Measurements from ENCODE around the gene TNS1. TPM values are rescaled to one million over a fixed set of nuclear protein-coding genes. Genes with fewer than 3 reads are reported as not detected.
"Not testable (repeated sequence)": the region's sequence is repeated elsewhere in the genome, so short reads cannot be mapped to it uniquely, and the experiment has no call there.

TNS1 gene
- total RNA-seq, 1 donor from 2014 or later: 46.1 TPM

- no peak for DNase-seq (ENCODE audit: extremely low read depth, low read depth, low spot score)
These were observed 209.1 kb downstream of the TNS1 start for GRCh38 chr2:217793566-217794132.

DNA sequence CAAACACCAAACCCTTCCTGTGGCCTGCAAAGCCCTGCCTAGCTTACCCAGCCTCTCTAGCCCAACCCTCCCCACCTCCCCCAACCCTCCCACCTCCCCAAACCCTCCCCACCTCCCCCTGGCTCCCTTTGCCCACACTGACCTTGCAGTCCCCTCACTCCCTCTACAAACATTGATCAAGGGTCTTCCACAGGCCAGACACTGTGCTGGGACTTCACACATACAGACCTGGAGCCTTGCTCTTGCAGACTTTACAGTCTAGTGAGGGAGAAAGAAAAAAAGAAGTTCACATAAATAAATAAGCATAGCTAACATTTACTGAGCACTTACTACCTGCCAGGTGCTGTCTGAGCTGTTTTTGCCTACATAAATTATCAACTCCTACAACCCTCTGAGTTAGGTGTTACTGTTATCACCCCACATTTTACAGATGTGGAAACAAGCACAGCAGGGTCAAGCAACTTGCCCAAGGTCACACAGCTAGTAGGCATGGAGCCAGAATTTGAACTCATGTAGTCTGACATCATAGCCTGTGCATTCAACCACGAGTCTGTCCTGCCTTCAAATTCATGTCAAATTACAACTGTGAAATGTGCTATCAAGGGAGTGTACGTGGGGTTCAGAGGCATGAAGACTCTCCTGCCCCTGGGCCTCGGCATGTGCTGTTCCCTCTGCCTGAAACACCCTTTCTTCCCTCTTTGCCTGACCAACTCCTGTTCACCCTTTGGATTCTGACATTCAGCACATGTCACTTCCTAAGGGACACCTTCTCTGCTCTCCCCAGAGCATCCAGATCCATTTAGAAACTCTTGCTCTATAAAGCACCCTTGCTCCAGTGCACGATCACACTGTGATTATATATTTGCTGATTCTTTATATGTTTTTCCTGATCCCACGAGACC lies 209.9 kb downstream of the TNS1 start:
- DNase-seq (ENCODE audit: extremely low read depth, low read depth, low spot score): no peak

- no peak for DNase-seq (ENCODE audit: extremely low read depth, low read depth, low spot score)
These were observed 211.2 kb downstream of the TNS1 start for GRCh38 chr2:217791551-217791950.

- no peak for DNase-seq (ENCODE audit: extremely low read depth, low read depth, low spot score)
These were observed 212.0 kb downstream of the TNS1 start for GRCh38 chr2:217790681-217791392.

DNA sequence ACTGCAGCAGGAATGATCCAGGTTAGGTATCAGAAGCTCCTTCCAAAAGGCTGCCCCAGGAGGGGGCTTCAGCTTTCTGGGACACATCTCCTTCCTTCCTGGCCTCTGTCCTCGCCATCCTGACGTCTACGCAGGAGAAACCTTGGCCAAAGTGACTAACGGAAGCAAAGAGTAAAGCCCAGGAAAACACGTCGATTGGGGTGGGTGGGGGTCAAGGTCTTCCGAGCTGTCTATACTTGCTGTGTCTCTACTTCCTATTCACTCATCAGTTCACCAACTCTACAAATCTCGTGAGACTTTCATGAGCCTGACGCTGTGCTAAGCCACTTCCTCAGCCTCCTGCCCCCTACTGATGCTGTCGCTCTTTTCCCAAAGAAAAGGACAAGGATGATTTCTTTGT lies 212.6 kb downstream of the TNS1 start:
- DNase-seq (ENCODE audit: extremely low read depth, low read depth, low spot score): no peak

DNA sequence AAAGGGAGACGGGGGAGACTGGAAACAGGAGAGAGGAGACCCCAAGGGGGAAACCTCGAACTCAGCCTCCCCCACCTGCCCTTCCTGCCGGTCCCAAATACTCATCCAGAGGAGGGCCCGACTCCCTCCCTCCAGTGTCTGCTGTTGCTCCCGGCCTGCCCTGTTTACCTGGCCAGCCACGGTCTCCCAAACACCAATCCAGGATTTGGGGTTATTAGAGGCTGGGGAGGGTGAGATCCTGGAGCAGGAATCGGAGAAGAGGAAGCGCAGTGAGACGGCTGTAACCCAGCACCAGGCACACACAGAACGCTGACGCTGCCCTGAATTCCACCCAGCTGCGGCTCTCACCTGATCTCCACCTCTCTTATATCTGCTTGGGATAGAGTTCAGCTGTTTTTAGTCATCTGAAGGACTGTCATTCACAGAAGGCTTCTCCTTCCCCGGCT lies 213.0 kb downstream of the TNS1 start:
- DNase-seq (ENCODE audit: extremely low read depth, low read depth, low spot score): no peak

- peak; percentile 20 for DNase-seq (ENCODE audit: extremely low read depth, low read depth, low spot score)
These were observed 213.6 kb downstream of the TNS1 start for GRCh38 chr2:217789003-217789735.

DNA sequence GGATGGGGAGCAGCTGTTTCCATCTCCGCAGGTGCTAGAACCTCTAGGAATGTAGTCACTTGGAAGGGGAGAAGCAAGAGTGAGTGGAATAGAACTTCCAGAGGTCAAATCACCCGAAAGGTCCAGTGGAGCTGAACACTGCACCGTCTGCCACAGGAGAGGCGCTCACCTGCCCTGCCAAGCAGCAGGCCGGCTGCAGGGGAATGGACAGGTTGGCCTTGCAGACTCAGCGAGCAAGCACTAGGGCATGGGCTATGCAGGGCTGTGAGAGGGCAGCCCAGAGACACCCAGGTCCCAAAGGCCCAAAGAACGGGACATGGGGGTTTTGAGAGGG lies 214.2 kb downstream of the TNS1 start:
- no peak for DNase-seq (ENCODE audit: extremely low read depth, low read depth, low spot score)

DNA sequence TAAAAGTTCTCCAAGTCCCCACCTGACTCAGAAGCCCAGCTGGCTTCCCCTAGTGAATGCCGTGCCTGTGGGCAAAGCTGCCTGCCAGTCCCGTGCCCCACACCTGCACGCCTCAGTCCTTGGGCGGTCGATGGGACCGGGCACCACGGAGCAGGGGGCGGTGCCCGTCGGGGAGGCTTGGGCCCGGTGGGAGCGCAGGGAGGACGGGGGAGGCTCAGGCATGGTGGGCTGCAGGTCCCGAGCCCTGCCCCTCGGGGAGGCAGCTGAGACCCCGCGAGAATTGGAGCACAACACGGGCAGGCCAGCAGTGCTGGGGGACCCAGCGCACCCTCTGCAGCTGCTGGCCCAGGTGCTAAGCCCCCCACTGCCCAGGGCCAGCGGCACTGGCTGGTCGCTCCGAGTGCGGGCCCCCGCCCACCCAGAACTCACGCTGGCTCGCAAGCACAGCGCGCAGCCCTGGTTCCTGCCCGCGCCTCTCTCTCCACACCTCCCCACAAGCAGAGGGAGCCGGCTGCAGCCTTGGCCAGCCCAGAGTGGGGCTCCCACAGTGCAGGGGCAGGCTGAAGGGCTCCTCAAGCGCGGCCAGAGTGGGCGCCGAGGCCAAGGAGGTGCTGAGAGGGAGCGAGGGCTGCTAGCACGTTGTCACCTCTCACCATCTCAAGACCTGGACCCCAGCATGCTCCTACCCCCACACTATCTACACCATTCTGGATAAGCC lies 215.5 kb downstream of the TNS1 start:
- DNase-seq (ENCODE audit: extremely low read depth, low read depth, low spot score): no peak

DNA sequence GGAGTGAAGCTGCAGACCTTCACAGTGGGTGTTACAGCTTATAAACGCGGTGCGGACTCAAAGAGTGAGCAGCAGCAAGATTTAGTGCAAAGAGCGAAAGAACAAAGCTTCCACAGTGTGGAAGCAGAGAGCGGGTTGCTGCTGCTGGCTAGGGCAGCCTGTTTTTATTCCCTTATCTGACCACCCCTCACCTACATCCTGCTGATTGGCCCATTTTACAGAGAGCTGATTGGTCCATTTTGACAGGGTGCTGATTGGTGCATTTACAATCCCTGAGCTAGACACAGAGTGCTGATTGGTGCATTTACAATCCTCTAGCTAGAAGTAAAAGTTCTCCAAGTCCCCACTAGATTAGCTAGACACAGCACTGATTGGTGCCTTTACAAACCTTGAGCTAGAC lies 216.2 kb downstream of the TNS1 start:
- not testable (repeated sequence) for DNase-seq (ENCODE audit: extremely low read depth, low read depth, low spot score)

- DNase-seq (ENCODE audit: extremely low read depth, low read depth, low spot score): peak; percentile 27
These were observed 217.2 kb downstream of the TNS1 start for GRCh38 chr2:217785544-217786045.

DNA sequence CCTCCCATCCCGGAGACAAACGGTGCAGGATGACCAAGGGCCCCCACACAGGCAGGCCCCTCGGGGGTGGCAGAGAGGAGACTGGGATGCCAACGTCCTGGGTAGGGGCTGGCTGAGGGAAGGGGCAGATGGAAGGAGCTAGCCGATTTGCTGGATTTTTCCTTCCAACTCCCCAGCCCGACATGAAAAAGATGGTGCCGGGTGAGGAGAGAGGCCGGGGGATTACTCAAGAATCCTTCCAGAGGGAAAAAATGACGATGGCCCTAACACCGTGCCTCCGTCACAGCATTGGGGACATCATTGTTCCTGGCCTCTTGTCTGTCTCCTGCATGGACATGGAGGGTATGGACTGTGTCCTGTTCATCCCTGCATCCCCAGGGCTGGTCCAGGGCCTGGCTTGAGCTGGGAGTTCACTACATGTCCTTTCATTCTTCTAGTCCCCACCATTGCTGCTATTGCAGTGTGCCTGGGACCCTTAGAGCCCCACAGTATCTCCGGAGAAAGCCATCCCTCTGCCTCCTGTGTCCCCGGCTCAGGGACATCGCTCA lies 217.7 kb downstream of the TNS1 start:
- no peak for DNase-seq (ENCODE audit: extremely low read depth, low read depth, low spot score)

DNA sequence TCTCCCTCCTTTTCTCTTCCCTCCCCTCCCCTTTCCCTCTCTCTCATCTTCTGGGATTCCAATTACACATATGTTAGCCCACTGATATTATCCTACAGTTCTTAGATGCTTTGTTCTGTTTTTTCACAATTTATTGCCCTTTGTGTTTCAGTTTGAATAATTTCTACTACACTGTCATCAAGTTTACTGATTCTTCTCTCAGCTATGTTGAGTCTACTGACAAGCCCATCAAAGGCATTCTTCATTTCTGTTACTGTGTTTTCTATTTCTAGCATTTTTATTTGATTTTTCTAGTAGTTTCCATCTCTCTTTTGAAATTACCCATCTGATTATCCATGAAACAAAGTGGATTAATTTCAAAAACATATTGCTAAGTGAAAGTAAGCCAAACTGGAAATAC lies 219.6 kb downstream of the TNS1 start:
- DNase-seq (ENCODE audit: extremely low read depth, low read depth, low spot score): no peak

- no peak for DNase-seq (ENCODE audit: extremely low read depth, low read depth, low spot score)
These were observed 224.9 kb downstream of the TNS1 start for GRCh38 chr2:217777906-217778305.

DNA sequence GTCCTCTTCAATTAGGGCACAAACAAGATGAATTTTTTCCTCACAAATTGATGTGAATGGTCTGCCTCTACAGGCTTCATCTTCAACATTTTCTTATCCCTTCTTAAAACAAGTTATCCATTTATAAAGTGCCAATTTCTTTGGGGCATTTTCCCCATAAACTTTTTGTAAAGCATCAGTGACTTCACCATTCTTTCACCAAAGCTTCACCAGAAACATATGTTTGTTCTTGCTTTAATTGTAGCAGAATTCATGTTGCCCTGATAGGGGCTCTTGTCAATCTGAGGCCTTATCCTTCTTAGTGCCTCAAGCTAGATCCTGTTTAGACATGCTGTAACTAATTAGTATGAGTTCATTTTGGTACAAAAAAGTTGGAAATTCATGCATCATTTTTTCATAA lies 226.2 kb downstream of the TNS1 start:
- DNase-seq (ENCODE audit: extremely low read depth, low read depth, low spot score): no peak

DNA sequence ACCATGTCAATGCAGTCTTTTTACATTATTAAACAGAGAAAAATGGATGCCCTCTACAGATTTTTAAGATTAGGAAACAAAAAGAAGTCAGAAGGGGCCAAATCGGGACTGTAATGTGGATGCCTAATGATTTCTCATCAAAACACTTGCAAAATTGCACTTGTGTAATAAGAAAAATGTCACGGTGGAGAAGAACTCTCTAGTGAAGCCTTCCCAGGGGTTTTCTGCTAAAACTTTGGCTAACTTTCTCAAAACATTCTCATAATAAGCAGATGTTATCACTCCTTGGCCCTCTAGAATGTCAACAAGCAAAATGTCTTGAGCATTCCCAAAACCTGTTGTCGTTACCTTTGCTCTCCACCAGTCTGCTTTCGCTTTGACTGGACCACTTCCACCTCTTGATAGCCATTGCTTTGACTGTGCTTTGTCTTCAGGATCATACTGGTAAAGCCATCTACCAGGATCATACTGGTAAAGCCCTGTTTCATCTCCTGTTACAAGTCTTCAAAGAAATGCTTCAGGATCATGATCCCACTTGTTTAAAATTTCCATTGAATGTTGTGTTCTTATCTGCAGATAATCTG lies 226.8 kb downstream of the TNS1 start:
- no peak for DNase-seq (ENCODE audit: extremely low read depth, low read depth, low spot score)

DNA sequence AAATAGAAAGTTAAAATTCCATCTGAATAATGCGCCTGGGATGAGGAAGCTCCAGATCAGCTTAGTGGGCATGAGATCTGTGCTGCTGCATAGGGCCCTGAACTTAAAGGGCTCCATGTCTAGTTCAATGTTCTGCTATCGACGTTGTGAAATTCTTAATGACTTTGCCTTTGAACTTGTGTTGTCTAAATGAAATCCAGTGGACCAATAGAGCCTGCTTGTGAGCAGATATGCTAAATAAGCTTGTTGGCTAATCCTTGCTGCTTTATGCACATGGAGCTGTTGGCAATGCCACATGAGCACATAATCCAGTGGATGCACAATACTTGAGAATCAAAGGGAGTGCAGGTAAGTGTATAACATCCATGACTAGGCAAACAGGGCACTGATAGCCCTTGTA lies 228.6 kb downstream of the TNS1 start:
- no peak for DNase-seq (ENCODE audit: extremely low read depth, low read depth, low spot score)

DNA sequence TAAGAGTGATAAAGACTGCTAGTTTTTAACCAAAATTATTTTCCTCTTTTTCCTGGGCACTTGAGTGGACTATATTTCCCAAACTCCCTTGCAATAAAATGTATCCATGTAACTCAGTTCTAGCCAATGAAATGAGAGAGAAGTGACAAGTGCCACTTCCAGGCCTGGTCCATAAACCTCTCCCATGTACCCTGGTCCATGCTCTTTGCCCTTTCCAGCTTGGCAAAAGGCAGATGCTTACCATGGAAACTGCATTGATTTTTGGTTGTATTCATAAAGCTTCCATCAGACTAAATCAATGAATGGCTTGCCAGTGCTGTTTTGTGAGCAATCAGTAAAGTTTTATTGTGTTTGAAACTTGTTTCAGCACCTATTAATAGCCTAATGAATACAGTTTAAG lies 229.3 kb downstream of the TNS1 start:
- DNase-seq (ENCODE audit: extremely low read depth, low read depth, low spot score): no peak

GRCh38 chr2:217766356-217766755 lies 236.4 kb downstream of the TNS1 start:
- DNase-seq (ENCODE audit: extremely low read depth, low read depth, low spot score): no peak
